Tracheal epithelial cell (primary cell): Measurements from ENCODE around the gene JAG2. TPM values are rescaled to one million over a fixed set of nuclear protein-coding genes. Genes with fewer than 3 reads are reported as not detected.

Source experiments
- total RNA-seq: library from RNA; depleted of rRNA; stranded (reverse); fragments of >200 nt; gene quantifications from 2 replicates; pipeline ENCODE4 v1.2.1, GENCODE V29; 2014

The JAG2 gene
- total RNA-seq = 17.4 and 21.7 TPM in 2 replicates

GRCh38 chr14:105168496-105168978 is at the start of gene JAG2:
JAG2 (minus strand) TSS chr14:105168776; CDS start chr14:105168420, 356 bp downstream.

GRCh38 chr14:105180592-105181548 is 12.3 kb upstream of the JAG2 start, which contains the start of gene NUDT14:
NUDT14 (minus strand) TSS chr14:105181312; CDS start chr14:105181209, 103 bp downstream.

Other genes starting within 250 kb of the JAG2 start
- gene PLD4, start 243.9 kb downstream of the JAG2 start, total RNA-seq = not detected in 2 replicates
- 423 and 574 TPM in 2 replicates for gene AHNAK2, start 190.4 kb downstream of the JAG2 start, total RNA-seq
- 9.2 and 14.0 TPM in 2 replicates for gene CLBA1, start 183.0 kb downstream of the JAG2 start, total RNA-seq
- 53.3 and 55.7 TPM in 2 replicates for gene CDCA4, start 147.7 kb downstream of the JAG2 start, total RNA-seq
- gene GPR132, start 103.3 kb downstream of the JAG2 start, total RNA-seq = 0.24 TPM in 1 of 2 replicates, not detected in the other
- 36.9 and 39.2 TPM in 2 replicates for gene NUDT14, start 12.5 kb upstream of the JAG2 start, total RNA-seq
- 65.8 and 71.0 TPM in 2 replicates for gene BTBD6, start 79.8 kb upstream of the JAG2 start, total RNA-seq
- gene BRF1, start 132.2 kb upstream of the JAG2 start, total RNA-seq = 22.9 and 27.5 TPM in 2 replicates
- gene PACS2, start 146.0 kb upstream of the JAG2 start, total RNA-seq = 42.0 and 56.1 TPM in 2 replicates
- gene TEX22, start 229.8 kb upstream of the JAG2 start, total RNA-seq = under 0.01 and 0.21 TPM in 2 replicates